Stimulated activated CD8-positive, alpha-beta memory T cell treated with anti-CD3 and anti-CD28 coated beads, Interleukin-15, amount 100 ng/mL, for 4 hours (primary cell): Measurements from ENCODE around the gene LAMA3.
A peak's percentile ranks its signal among the peaks of the same experiment; 100 is the strongest.

ENCODE experiments used
- DNase-seq, 2 donors: peaks; one replicate each; pipeline ENCODE4 v3.0.0-alpha.2; 2020; ENCODE audit warnings: low read depth in 2 of 2

LAMA3 gene

DNA sequence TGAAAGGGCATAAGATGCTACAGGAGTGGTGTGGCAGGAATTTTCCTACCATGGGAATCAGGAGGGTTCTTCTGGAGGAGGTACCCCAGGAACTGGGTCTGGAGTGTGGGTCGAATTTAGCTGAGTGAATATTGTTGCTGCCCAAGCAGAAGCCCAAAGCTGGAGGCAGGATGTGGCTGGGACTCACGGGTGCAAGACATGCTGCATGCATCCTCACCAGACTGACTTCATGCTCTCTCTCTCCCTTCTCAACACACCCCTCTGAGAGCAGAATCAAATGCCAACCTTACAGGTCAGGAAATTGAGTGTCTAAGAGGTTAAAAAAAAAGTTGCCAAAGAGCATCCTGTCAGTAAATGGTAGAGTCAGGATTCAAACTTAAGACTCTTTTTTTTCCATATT lies 246.6 kb downstream of the LAMA3 start:
- DNase-seq: no peak

DNA sequence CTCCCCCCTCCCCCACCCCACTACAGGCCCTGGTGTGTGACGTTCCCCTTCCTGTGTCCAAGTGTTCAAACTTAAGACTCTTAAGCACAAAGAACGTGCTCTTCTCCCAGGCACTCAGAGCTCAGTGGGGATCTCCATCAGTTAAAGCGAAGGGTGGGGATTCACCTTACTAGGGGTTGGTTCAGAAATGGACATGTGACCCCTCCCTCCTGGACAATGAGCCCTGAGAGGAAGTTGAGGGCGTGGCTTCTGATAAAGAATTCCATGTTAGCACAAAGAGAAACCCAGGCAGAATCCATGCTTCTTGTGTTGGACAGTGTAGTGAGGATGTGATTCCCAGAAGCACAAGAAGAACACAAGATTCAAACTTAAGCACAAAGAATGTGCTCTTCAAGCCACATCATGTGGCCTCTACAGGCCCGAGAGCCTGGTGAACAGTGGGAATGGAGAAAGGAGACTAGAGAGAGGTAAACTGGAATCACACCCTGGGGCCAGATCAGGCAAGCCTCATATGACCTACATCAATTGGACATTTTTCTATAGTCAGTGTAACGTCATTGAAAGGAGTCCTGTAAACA lies 247.2 kb downstream of the LAMA3 start:
- no peak for DNase-seq

DNA sequence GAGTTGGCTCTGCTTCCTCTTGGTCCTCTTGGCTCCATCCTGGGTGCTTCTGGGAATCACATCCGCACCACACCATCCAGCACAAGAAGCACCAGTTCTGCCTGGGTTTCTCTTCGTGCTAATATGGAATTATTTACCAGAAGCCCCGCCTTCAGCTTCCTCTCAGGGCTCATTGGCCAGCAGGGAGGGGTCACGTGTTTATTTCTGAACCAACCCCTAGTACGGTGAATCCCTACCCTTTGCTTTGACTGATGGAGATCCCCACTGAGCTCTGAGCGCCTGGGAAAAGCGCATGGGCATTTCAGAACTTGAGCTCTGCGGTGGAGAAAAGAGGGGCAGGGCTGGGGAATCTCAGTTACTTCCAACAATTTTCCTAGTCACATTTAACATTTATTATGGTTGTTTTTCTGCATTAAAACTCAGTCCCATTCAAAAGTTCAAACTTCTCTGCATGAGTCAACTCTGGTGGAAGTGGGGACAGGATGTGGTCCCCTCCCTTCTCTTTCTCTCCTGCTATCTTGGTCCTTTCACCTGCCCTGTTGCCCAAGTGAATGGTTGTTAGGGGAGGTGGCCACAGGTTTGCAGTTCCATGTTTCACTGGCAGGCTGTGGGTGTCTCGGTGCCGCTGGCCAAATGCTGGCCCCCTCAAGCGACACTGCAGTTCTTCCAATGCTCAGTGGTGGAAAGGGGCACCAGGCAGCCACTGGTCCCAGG lies 248.9 kb downstream of the LAMA3 start:
- DNase-seq: no peak

DNA sequence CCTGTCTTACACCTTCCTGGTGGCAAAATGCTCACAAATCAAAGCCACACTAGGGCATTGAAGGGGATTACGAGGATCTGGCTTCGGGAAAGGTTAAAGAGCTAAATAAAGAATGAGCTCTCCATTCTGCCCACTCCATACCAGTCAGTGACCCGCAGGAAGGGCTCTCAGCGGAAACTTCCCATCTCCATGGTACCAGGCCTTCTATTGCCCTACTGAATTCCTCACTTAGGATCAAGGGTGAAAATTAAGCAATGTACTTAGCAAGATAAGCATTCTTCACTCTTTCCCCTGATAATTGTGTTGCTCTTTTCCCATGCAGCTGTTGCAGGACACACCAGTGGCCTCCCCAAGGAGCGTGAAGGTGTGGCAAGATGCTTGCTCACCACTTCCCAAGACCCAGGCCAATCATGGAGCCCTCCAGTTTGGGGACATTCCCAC lies 249.7 kb downstream of the LAMA3 start:
- DNase-seq: no peak

DNA sequence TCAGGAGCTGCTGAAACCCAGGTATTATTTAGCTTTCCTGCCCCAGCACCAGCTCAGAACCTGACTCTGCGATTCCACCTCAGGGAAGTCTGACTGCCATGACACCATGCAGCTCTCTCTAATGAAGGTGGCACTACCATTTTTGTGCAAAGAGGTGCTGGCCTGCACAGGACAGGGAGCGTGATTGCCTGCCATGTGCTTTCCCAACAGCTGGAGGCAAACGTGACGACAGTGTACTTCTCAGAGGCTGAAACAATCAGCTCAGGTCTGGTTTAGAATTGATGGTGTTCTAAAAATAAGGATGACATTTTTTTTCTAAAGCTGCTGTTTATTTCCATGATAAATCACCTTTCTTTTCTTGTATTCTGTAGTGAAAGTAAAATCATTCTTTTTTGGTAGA lies 250.1 kb downstream of the LAMA3 start:
- no peak for DNase-seq

DNA sequence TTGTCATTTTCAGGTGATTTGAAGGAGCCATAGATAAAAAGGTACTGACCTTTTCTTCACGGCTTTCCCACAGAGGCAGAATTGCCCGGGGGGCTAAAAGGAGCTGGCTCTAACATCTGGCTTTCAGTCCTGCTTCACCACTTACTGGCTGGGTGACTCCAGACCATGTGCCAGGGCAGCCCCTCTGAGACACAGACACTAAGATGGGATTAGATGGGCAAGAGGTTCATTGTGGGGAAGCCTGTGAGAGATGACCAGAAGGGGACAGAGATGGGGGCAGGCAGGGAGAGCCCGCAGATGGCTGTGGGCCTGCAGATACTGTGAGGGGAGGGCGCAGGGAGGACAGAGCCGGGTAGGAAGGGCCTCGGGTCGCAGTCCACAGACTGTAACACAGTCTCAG lies 250.6 kb downstream of the LAMA3 start:
- no peak for DNase-seq

DNA sequence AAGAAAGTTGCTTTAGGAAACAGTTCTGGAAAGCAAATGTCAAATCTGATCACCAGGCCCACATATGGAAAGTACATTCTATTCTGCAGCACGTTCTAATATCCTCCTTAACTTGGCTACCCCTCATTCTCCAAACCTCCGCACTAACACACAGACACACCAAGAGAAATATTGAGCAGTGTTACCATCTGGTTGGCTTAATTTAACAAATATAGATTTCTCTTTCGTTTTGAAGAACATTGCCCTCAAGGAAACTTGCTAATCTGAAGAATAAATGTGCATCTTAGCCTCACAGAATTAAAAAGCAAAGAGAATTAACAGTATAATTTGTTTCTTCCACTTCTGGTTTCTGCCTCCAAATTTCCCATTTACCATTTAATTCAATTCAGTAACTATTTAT lies 252.5 kb downstream of the LAMA3 start:
- no peak for DNase-seq

DNA sequence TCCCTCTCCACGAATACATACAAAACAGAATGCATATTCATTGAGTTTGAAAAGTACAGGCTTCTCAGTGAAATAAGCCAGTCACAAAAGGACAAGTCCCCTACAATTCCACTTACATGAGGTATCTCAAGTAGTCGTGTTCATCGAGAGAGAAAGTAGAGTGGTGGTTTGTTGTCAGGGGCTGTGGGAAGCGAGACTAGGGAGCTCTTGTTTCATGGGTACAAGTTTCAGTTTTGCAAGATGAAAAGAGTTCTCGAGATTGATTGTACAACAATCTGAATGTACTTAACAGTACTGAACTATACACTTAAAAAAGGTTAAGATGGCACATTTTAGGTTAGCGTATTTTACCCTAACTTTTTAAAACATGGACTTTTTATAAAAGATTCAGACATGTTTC lies 253.9 kb downstream of the LAMA3 start:
- no peak for DNase-seq

DNA sequence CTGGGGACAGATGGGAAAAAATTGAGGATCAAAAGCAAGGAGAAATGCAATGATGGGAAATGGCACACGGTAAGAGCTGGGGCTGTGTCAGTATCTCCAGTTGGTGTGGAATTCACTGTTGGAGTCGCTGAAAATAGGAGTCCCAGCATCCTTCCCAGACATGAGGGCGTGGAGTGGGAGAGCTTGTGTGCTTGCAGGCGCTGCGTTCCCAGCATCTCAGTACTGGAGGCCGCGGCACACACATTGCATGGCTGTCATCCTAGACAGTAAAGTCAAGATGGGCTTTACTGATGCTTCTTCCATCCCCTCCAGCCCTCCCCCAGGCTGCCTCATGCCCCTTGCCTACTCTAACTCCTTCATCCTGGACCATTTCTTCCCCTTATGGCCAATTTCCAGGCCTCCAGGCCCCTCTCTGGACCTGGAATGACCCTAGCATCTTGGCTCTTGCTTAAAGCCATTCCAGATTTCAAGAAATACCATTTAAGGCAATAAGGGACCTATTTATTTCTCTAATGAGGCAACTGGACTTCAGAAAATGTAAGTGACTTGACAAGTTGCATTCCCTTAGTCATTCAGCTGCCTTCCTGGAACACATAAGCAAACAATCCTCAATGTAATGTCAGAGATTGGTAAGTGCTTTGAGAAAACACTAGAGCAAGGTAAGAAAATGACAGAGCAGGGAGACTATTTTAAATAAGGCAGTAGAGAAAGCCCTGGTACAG lies 254.8 kb downstream of the LAMA3 start:
- no peak for DNase-seq

DNA sequence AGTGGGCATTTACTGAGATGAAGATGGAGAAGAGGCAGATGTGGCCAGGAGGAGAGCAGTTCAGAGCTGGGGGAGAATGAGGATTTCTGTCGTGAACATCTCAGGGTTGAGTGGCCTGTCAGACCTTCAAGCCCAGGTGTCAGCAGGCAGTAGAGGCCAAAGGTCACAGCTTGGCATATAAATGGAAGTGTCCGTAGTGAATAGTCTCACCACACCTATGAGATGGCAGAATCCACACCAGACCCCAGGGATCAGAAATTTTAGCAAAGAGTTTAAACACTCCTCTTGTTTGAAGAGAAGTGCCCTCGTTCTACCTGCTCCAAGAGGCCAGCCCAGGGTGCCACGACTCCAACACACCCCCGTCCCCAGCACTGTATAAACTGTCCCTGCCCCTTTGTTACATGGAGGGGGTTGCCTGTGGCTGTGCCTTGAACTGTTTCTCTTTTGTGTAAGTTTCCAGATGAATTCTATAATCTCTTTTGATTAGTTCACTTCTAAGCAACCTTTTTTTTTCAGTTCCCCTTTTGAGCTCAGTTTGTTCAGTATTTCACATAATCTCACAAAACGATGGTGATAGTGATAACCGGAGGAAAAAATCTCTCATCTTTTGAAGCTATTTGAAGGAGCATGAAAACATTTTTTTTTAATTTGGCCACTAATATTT lies 256.3 kb downstream of the LAMA3 start:
- no peak for DNase-seq

DNA sequence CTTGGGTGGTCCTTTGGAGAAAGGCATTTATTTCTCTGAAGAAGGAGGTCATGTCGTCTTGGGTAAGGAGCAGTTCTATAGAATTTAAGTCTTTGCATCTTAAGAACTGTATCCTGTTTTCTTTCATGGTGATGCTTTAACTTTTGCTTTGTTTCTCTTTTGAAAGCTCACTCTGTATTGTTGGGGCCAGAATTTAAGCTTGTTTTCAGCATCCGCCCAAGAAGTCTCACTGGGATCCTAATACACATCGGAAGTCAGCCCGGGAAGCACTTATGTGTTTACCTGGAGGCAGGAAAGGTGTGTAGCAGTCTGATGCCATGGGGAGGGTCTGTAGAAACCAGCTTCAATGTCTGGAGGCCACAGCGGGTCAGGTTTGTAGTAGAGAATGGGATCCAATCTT lies 260.6 kb downstream of the LAMA3 start:
- DNase-seq: no peak

DNA sequence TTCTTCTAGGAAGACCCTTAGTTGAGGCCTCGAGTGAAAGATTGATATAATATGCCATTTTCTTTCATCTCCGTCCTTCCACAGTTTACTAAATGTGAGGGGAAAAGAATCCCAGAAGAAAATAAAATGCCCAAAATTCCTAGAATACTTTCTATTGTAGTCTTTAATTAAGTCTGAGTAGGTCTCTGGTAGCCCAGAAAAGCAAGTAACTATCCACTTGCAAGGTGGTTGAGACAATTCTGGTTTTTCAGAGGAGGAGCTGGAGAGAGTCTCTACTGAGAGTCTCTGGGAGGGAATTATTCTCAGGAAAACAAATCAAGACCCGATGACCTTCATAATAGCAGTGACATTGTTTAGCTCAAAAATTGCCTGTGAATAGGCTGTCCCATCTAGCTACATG lies 261.4 kb downstream of the LAMA3 start:
- DNase-seq: no peak

DNA sequence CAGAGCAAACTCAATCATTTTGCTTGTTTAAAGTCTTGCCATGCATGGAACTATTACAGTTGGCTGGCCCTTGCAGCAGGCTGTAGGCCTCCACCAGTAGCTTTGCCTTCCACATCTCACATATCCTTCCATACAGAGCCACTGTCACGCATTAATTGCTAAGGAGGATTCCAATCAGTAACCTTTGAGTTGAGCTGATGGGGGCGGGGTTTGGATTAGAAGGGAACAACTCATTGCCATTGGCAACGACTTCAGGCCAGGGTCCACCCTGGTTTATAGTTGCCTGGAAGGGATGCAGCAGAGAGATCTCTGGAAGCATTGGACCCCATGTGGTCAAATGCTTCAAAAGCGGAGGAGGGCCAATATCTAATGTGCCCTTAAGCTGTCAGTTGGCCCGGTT lies 262.0 kb downstream of the LAMA3 start:
- no peak for DNase-seq

DNA sequence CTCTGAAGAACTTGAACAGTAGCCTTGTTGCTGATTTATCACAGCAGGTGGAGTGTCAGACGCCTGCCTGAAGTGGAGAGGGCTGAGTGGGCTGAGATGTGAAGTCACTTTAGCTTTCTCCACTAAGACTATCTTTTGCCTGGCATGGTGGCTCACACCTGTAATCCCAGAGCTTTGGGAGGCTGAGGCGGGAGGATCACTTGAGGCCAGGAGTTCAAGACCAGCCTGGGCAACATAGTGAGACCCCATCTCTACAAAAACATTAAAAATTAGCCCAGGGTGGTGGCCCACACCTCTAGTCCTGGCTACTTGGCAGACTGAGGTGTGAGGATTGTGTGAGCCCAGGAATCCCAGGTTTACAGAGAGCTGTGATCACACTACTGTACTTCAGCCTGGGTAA lies 264.7 kb downstream of the LAMA3 start:
- DNase-seq: no peak

DNA sequence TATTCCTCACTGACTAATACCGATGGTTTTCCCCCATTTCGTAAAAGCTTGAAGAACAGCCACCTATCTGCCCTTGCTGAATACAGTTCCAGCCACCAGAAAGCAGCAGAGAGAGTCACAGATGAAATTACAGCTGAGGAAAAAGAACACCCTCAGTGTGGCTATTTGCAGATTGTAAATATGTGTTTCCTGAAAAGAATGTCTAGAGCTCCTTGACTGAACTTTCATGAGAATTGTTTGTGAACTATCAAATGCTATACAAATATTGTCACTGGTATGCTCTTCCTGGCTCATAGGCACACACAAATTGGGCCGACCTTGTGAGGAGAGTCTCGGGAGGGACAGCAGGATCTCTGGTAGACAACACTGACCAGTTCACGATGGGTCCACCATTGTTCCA lies 267.2 kb downstream of the LAMA3 start:
- no peak for DNase-seq

DNA sequence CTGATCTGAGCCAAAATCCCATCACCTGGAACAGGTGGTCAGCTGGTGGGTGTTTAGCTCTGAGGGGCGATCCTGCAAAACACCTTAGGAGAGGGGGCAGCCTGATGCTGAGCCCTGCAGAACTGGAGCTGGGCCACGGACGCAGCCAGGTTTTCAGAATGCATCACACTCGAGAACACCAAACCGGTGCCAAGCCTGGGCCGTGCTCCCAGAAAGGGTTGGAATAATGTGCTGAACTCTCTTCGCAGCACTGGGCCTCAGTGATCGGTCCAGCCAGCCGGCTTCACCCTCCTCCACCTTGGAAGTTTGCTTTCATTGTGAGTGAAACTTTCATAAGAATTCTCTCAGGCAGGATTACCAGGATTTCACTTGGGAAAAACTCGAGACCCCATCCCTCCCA lies 268.8 kb downstream of the LAMA3 start:
- DNase-seq: no peak

DNA sequence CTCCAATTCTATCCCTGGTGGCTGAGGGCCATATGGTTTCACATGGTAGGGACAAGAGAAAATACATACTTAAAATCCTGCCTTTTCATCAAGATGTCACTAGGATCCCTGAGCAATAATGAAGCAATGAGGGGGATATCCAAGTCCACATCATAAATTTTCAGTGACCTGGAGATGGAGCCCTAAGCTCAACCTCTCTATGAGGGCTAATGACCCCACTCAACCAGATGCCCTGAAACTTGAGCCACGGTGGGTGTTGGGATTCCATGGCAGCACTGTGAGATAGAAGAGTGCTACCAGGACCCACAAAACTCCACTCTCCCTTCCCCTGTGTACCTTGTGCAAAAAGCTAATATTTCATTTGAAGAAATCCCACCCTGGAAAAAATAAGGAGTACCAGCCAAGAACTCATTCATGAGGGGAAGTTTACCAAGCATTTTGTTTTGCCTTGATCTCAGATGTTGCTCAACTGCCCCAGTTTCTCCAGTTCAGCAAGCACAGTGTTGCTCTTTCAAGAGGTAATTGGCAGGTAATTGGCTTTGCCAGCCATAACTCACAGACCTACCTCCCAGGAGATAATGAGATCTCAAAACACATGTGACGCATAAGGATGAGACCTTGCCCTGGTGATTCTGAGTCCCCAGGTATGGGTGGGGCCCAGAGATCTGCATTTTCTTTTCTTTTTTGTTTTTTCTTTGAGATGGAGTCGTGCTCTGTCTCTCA lies 274.4 kb downstream of the LAMA3 start:
- DNase-seq: no peak

DNA sequence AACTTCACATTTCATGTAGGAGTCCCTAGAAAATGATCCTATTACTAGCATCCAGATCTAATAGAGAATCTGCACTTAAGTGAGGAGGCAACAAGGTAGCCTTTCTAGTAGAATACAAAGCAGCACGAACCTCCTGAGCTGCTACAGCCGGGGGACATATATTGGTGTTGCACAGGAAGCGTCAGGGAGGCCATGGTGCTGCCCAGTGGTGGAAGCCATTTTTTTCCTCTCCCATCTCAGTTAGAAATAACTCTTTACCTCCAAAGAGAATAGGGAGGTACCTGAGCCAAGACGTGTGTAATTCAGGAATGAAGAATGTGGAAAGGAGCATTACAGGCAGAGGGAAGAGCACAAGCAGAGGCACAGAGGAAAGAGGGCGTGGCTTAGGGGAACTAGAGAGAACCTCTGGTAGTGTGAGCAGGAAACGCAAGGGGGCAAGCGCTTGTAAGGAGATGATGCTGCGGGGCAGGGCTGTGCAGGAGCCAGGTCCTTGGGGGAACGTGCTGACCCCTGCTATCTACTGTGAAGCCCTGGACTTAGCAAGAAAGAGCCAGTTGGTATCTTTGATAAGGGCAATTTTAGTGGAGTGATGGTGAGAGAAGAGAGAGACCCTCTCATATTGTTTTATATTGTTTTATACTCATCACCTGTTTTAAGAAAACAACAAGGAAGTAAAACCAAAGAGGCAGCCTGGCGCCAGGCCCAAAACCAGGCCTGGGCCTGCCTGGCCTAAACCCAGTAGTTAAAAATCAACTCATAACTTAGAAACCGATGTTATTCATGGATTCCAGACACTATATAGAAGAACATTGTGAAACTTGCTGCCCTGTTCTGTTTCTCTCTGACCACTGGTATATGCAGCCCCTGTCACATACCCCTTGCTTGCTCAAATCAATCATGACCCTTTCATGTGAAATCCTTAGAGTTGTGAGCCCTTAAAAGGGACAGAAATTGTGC lies 275.3 kb downstream of the LAMA3 start:
- DNase-seq: peak in 1 of 2 donors; percentile 29

DNA sequence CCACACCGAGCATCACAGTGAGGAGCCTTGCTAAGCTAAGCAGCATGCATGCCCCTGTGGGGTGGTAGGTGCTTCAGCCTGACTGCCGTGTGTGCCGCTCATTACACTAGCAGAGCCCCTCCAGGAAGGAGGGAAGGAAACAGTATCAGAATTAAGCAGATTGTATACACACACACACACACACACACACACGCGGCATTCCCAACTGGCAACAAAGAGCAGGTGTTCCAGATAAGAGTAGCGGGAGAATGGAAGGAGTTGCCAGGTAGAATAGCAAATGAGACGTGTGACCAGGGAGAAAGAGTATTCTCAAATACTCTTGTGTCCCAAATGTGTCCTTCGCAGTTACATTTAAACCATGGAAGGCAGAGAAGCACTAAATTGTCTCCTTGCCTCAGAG lies 277.7 kb downstream of the LAMA3 start:
- no peak for DNase-seq

DNA sequence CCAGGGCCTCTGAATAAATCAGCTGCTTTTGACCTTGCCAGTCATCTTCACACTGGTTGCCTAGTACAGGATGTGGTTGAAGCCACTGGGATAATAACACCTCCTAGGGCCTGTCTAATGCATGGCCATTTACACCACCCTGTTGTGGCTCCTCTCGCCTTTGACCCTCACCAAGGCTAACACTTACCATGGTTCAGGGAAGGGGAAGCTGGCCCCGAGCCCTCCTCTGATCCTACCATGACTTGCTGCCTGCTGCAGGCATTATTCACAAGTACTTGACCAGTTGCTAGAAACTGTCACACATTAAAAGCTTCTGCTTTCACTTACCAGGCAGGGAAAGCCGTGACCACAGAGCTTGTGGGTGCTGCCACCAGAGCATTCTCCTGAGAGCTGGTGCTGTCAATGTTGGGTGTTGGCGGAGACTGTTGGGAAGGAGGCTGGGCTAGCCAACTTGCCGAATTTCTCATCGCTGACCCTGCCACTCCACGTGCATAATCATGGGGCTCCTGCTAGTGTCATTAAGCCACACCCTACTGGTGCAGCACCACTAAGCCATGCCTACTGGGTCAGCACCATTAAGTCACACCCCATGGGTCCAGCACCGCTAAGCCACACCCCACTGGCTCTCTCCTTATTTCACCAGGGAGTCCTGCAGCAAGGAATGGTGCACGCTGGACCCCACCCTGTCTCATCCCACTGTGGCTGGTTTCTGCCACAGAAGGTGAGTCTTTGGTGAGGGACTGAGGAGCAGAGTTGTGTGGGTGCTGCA lies 278.3 kb downstream of the LAMA3 start:
- peak in 1 of 2 donors; percentile 13 for DNase-seq
